MM.1S (cell line): ENCODE measurements around the gene AGTRAP.

ENCODE experiments used
- EZH2 ChIP-seq: fragments of 300-600 bp; sonication (generic); optimal IDR thresholded peaks from 2 replicates; pipeline ENCODE3; 2017; ENCODE audit warnings: low read depth, mild to moderate bottlenecking, antibody characterized with exemption, low read length, mixed read lengths
- TF ChIP-seq, protein P1 (sequence below): fragments of 300-600 bp; sonication (generic); IDR thresholded peaks from 2 replicates; pipeline ENCODE4 v1.5.1; 2016; ENCODE audit warnings: antibody characterized with exemption, low read length, mixed read lengths

DNA sequence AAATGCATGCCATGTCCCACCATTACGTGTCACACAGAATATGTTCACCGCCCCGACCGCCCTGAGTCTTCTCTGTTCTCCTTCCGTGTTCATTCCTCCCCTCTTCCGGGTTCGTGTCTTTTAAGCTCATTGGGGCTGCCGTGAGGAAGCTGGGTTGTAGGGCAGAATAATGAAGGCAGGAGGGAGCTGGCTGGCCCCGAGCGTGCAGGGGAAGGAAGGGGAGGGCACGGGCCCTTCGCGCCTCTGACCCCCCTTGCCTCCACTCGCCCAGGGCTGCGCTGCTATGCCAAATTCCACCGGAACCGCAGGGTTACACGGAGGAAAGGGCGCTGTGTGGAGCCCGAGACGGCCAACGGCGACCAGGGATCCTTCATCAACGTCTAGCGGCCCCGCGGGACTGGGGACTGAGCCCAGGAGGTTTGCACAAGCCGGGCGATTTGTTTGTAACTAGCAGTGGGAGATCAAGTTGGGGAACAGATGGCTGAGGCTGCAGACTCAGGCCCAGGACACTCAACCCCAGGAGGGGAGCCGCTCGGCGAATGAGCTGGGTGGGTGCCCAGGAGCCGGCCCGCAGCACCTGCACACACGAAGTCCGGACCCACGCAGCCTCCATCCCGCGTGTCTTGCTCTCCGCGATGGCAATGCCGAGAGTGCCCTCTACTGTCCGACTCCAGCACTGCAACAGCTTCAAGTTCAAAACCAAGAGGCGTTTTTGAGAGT is 16.5 kb upstream of the AGTRAP start:
- TF ChIP-seq, protein P1, sequence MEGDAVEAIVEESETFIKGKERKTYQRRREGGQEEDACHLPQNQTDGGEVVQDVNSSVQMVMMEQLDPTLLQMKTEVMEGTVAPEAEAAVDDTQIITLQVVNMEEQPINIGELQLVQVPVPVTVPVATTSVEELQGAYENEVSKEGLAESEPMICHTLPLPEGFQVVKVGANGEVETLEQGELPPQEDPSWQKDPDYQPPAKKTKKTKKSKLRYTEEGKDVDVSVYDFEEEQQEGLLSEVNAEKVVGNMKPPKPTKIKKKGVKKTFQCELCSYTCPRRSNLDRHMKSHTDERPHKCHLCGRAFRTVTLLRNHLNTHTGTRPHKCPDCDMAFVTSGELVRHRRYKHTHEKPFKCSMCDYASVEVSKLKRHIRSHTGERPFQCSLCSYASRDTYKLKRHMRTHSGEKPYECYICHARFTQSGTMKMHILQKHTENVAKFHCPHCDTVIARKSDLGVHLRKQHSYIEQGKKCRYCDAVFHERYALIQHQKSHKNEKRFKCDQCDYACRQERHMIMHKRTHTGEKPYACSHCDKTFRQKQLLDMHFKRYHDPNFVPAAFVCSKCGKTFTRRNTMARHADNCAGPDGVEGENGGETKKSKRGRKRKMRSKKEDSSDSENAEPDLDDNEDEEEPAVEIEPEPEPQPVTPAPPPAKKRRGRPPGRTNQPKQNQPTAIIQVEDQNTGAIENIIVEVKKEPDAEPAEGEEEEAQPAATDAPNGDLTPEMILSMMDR, result peak; percentile 97
- no peak for TF ChIP-seq EZH2
